ENCODE measurements around the gene PRKAG2.

The PRKAG2 gene

DNA sequence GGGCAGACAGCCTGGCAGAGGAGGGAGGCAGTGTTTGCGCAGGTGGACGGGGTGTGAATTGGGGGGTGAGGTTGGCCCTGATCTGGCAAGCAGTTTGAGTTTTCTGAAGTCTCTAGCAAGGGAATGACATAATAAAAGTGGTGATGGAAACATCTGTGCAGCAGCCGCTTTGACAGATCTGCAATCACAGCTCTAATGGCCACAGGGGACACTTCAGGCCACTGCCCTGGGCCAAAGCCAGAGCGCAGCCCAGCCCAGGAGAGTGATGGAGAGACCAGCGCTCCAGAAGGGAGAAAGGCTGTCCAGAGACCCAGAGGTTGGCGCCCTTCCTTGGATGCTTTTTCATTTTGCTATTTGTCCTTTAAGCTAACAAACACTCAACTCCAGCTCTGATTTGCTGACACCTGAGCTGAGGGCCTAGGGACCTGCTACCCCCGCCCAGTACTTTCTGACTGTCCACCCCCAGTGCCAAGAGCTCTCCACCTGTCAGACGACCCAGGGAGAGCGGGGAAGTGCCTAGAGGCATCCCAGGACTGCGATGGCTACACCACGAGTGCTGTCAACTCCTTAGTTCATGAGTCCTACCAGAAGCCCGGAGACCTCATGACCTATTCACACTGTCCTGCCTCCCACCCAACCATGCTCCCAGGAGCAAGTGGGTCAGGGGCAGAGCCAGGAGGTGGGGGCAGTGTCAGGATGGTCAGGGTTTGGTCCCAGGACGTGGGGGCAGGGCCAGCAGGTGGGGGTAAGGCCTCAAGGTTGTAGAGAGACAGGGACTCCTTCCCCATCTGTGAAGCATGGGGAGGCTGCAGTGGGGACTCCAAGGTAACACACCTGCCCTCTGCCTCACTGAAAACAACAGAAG lies 112.6 kb downstream of the PRKAG2 start:
- TF ChIP-seq, protein P1, sequence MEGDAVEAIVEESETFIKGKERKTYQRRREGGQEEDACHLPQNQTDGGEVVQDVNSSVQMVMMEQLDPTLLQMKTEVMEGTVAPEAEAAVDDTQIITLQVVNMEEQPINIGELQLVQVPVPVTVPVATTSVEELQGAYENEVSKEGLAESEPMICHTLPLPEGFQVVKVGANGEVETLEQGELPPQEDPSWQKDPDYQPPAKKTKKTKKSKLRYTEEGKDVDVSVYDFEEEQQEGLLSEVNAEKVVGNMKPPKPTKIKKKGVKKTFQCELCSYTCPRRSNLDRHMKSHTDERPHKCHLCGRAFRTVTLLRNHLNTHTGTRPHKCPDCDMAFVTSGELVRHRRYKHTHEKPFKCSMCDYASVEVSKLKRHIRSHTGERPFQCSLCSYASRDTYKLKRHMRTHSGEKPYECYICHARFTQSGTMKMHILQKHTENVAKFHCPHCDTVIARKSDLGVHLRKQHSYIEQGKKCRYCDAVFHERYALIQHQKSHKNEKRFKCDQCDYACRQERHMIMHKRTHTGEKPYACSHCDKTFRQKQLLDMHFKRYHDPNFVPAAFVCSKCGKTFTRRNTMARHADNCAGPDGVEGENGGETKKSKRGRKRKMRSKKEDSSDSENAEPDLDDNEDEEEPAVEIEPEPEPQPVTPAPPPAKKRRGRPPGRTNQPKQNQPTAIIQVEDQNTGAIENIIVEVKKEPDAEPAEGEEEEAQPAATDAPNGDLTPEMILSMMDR (IDR thresholded peaks at IDR 0.05): no peak
- H3K27ac ChIP-seq: no peak overlapping the region
- no peak overlapping the region for H3K4me3 ChIP-seq (ENCODE audit: low read depth in 1 of 2, low read length in 1 of 2)
- H3K9me3 ChIP-seq: peaks cover 11% of the 10 kb centered on the region
- no peaks in the 10 kb centered on the region for H3K36me3 ChIP-seq
- no peaks in the 10 kb centered on the region for H3K27me3 ChIP-seq
- no peaks in the 10 kb centered on the region for H3K4me1 ChIP-seq (ENCODE audit: control insufficient read depth in 1 of 2, insufficient read depth in 1 of 2, low read depth in 1 of 2, low read length in 1 of 2)

DNA sequence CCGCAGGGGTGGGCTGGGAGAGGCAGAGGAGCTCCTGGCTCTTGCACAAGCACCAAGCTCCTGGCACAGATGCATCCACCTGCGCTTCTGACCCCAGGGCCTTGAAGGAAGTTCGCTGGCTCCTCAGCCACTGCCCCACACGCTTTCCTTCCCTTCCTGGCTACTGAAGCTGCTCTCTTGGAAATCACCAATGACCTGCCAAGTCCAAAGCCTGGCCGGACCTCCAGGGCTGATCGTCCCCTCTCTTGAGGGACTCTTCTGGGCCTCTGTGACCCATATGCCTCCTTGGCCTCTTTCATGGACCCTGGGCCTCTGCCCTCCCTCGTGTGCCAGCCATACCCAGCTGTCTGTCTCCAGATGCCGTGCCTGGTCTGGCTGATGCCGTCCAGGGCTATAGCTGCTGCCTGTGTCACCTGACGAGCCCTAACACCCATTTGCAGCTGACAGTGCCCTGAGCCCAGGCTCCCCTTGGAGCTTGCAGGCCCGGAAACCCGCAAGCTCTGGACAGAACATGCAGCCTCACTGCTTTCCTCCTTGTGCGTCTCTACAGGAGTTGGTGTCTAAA lies 113.4 kb downstream of the PRKAG2 start:
- no peaks in the 10 kb centered on the region for H3K27me3 ChIP-seq
- H3K27ac ChIP-seq: no peak overlapping the region
- peaks cover 11% of the 10 kb centered on the region for H3K9me3 ChIP-seq
- no peaks in the 10 kb centered on the region for H3K4me1 ChIP-seq (ENCODE audit: control insufficient read depth in 1 of 2, insufficient read depth in 1 of 2, low read depth in 1 of 2, low read length in 1 of 2)
- TF ChIP-seq, protein P1 (IDR thresholded peaks at IDR 0.05): no peak
- no peaks in the 10 kb centered on the region for H3K36me3 ChIP-seq
- H3K4me3 ChIP-seq (ENCODE audit: low read depth in 1 of 2, low read length in 1 of 2): no peak overlapping the region

DNA sequence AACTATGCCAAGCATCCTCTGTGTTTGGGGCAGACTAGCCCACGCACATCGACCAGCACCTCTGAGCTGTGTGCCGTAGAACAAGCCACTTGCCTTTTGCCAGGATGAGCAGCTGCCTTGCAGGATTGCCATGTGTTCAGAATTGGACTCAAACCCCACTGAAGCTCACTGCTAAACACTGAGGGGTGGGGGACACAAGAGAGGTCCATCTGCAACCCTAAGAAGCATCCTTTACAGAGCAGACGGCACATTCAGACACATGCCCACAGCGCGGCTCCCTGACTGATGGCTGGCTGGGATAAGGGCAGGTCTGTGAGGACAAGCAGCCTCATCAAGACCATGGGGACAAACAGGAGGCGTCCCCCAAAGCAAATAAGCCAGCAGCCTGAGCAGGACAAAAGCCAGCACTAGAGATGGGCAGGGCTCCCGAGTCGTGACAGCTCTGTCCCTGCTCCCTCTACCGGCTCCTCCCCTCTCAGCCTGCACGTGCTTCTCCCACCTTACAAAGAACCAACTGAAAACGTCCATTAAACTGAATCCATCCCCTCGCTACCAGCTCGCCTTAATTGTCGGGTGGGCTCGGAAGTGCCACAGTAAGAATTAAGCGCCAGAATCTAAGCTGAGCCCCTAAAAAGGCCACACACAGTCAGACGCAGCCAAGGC lies 114.2 kb downstream of the PRKAG2 start:
- TF ChIP-seq, protein P1 (IDR thresholded peaks at IDR 0.05): no peak
- H3K4me1 ChIP-seq (ENCODE audit: control insufficient read depth in 1 of 2, insufficient read depth in 1 of 2, low read depth in 1 of 2, low read length in 1 of 2): no peaks in the 10 kb centered on the region
- no peak overlapping the region for H3K4me3 ChIP-seq (ENCODE audit: low read depth in 1 of 2, low read length in 1 of 2)
- no peaks in the 10 kb centered on the region for H3K36me3 ChIP-seq
- no peak overlapping the region for H3K27ac ChIP-seq
- no peaks in the 10 kb centered on the region for H3K27me3 ChIP-seq
- H3K9me3 ChIP-seq: peaks cover 11% of the 10 kb centered on the region

DNA sequence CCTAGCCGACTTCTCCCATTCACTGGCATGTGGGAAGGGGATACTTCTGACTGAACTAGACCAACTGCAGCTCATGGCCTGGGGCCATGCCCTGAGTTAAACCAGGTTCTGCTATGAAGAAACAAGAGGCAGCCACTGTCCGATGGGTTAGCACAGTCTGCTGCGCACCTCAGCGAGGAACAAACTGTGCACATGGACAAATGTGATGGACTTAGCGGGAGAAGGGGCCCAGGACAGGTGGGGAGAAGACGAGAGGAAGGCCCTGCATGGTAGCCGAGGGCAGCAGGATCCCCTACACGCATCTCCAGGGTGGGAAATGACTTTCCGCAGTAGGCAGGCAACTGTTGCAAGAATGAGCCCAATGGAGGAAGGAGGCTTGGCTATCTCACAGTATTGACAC lies 115.0 kb downstream of the PRKAG2 start:
- Histone ChIP-seq H3K27me3 (no peaks in the 10 kb centered on the region), H3K4me3 (ENCODE audit: low read depth in 1 of 2, low read length in 1 of 2) (no peak overlapping the region), H3K27ac (no peak overlapping the region)

DNA sequence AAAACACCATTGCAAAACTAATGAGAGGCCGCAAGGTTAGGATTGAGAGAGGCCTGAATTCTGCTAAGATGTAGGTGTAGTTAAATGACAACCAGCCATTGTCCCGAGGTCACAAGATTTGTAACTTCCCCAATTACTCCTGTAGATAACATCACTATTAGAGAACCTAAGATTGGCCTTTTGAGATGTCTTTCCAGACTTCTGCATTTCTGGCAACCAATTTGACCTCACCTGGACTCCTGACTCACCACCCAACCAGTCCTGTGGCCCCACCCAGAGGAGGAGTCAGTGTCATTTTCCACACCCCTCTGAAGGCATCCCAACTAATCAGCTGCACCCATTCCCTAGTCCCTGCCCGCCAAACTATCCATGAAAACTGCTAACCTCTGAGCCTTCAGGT lies 115.7 kb downstream of the PRKAG2 start:
- Histone ChIP-seq H3K9me3 (peaks cover 11% of the 10 kb centered on the region), H3K4me1 (ENCODE audit: control insufficient read depth in 1 of 2, insufficient read depth in 1 of 2, low read depth in 1 of 2, low read length in 1 of 2) (peaks cover 0 to under 1% of the 10 kb centered on the region in 2 experiments), H3K4me3 (ENCODE audit: low read depth in 1 of 2, low read length in 1 of 2) (no peak overlapping the region), H3K27ac (no peak overlapping the region), H3K27me3 (no peaks in the 10 kb centered on the region), H3K36me3 (no peaks in the 10 kb centered on the region)
- TF ChIP-seq, protein P1 (IDR thresholded peaks at IDR 0.05): no peak

More for the DNA sequence above, 115.0 kb downstream of the PRKAG2 start:
- Histone ChIP-seq H3K9me3 (peaks cover 11% of the 10 kb centered on the region), H3K4me1 (ENCODE audit: control insufficient read depth in 1 of 2, insufficient read depth in 1 of 2, low read depth in 1 of 2, low read length in 1 of 2) (no peaks in the 10 kb centered on the region), H3K36me3 (no peaks in the 10 kb centered on the region)
- TF ChIP-seq, protein P1 (IDR thresholded peaks at IDR 0.05): no peak

All from neutrophil (primary cell).